Endothelial cell of umbilical vein (primary cell): Measurements from ENCODE around the gene DDX31. TPM values are rescaled to one million over a fixed set of nuclear protein-coding genes. Genes with fewer than 3 reads are reported as not detected.

Source experiments
- BruUV-seq: library from RNA; stranded (reverse); fragments of 400-500 nt; replicated peaks from 2 replicates; lab custom pipeline; 2021; lab: Mats Ljungman, UMichigan
- CTCF ChIA-PET: fragments of 300-600, 350-600 bp; sonication (Branson Sonifier 250); formaldehyde crosslinking; loops from one replicate; lab custom pipeline; 2021; ENCODE audit warnings: antibody characterized with exemption, inconsistent platforms; lab: Charles Lee
- POLR2A ChIA-PET: fragments of 300-600, 350-600 bp; sonication (Branson Sonifier 250); formaldehyde crosslinking; loops from one replicate; lab custom pipeline; 2021; ENCODE audit warnings: antibody characterized with exemption, inconsistent platforms; lab: Charles Lee
- DNase-seq: peaks from one replicate; pipeline ENCODE4 v3.0.0-alpha.2; 2011; ENCODE audit warnings: low read depth, low spot score
- FAIRE-seq: peaks from 2 replicates; lab custom pipeline; 2011; peaks lifted over from hg19 to GRCh38; lab: Jason Lieb, UNC
- H2AFZ ChIP-seq: 2 replicates; pipeline ENCODE4 v1.6.0; 2012; ENCODE audit warnings: low read depth, low read length, control low read depth, inconsistent platforms
- H3K27ac ChIP-seq: 2 replicates; pipeline ENCODE4 v1.5.1; 2011; ENCODE audit warnings: low read depth, mild to moderate bottlenecking, control low read depth, low read length, moderate library complexity; ENCODE audit not compliant: insufficient read depth
- H3K27me3 ChIP-seq, 2 experiments: 2 replicates each; pipeline versions ENCODE4 v1.6.0 to v1.6.1; 2011; ENCODE audit warnings: low read length in 2 of 2, mixed read lengths in 1 of 2; ENCODE audit not compliant: control insufficient read depth in 2 of 2, insufficient read depth in 2 of 2
- H3K36me3 ChIP-seq, 2 experiments: 2 replicates in 1 of 2; 3 replicates in 1 of 2; pipeline ENCODE4 v1.5.1; 2011; ENCODE audit warnings: low read length in 2 of 2, mild to moderate bottlenecking in 1 of 2, moderate library complexity in 1 of 2; ENCODE audit not compliant: control insufficient read depth in 2 of 2, insufficient read depth in 2 of 2; ENCODE audit errors: extremely low read depth in 1 of 2
- H3K4me1 ChIP-seq: 3 replicates; pipeline ENCODE4 v1.5.1; 2011; ENCODE audit warnings: mild to moderate bottlenecking, low read length; ENCODE audit not compliant: control insufficient read depth, insufficient read depth; ENCODE audit errors: extremely low read depth
- H3K4me2 ChIP-seq: 2 replicates; pipeline ENCODE4 v1.6.1; 2011; ENCODE audit warnings: low read length, control low read depth, mixed read lengths; ENCODE audit not compliant: insufficient read depth
- H3K4me3 ChIP-seq, 3 experiments: fragments of 200-600 bp in 1 of 3; sonication (generic), shearing (Covaris generic) in 1 of 3; replicated peaks in 1 of 3; 2 replicates each; pipeline ENCODE4 v1.5.1; 2011 to 2016; ENCODE audit warnings: control low read depth in 3 of 3, low read length in 3 of 3, mild to moderate bottlenecking in 2 of 3, inconsistent platforms in 1 of 3, low read depth in 1 of 3, moderate library complexity in 1 of 3; ENCODE audit not compliant: insufficient read depth in 1 of 3
- H3K79me2 ChIP-seq: 2 replicates; pipeline ENCODE4 v1.6.0; 2012; ENCODE audit warnings: low read length, inconsistent platforms; ENCODE audit not compliant: control insufficient read depth, insufficient read depth
- H3K9ac ChIP-seq: replicated peaks from 2 replicates; pipeline ENCODE3; 2011; ENCODE audit warnings: low read length, control low read depth; ENCODE audit not compliant: insufficient read depth; ENCODE audit errors: extremely low read depth
- H3K9me1 ChIP-seq: replicated peaks from 3 replicates; pipeline ENCODE4 v1.6.0; 2011; ENCODE audit warnings: mild to moderate bottlenecking, low read length; ENCODE audit not compliant: control insufficient read depth, insufficient read depth; ENCODE audit errors: extremely low read depth
- H3K9me3 ChIP-seq: replicated peaks from 2 replicates; pipeline ENCODE4 v1.5.1; 2012; ENCODE audit warnings: low read length, inconsistent platforms; ENCODE audit not compliant: control insufficient read depth, insufficient read depth
- H4K20me1 ChIP-seq: replicated peaks from 2 replicates; pipeline ENCODE3; 2011; ENCODE audit warnings: mild to moderate bottlenecking, low read length; ENCODE audit not compliant: control insufficient read depth, insufficient read depth; ENCODE audit errors: extremely low read depth
- EZH2 ChIP-seq: IDR thresholded peaks from 2 replicates; pipeline ENCODE4 v1.6.1; 2012; ENCODE audit warnings: borderline replicate concordance, low read depth, mild to moderate bottlenecking, moderate library complexity, low read length, inconsistent platforms; ENCODE audit not compliant: severe bottlenecking
- FOS ChIP-seq: IDR thresholded peaks from 2 replicates; pipeline ENCODE4 v1.6.1; 2011; ENCODE audit warnings: mild to moderate bottlenecking, low read length, moderate library complexity, borderline replicate concordance; ENCODE audit not compliant: insufficient read depth
- GATA2 ChIP-seq: IDR thresholded peaks from 2 replicates; pipeline ENCODE4 v1.7.0; 2011; ENCODE audit warnings: low read depth, mild to moderate bottlenecking, moderate library complexity, mixed read lengths, low read length; ENCODE audit not compliant: insufficient read length, insufficient read depth
- JUN ChIP-seq: IDR thresholded peaks from 2 replicates; pipeline ENCODE4 v1.6.1; 2011; ENCODE audit warnings: borderline replicate concordance, low read depth; ENCODE audit not compliant: insufficient read length, insufficient read depth
- MYC ChIP-seq: IDR thresholded peaks from one replicate; pipeline ENCODE4 v1.6.1; 2011; ENCODE audit warnings: mild to moderate bottlenecking, low read depth, low read length
- POLR2A ChIP-seq: IDR thresholded peaks from 2 replicates; pipeline ENCODE4 v1.6.1; 2012; ENCODE audit warnings: low read depth, mild to moderate bottlenecking, control low read depth, low read length
- POLR2AphosphoS5 ChIP-seq: IDR thresholded peaks from 2 replicates; pipeline ENCODE4 v1.6.1; 2012; ENCODE audit warnings: low read depth, mild to moderate bottlenecking, control low read depth, low read length, moderate library complexity; ENCODE audit not compliant: insufficient read depth
- dilution Hi-C: fragments of 300-500 bp; cut with MboI; formaldehyde crosslinking; loops from one replicate; pipeline ENCODE4 v1.15.0; 2019; ENCODE audit warnings: low sequenced_read_pairs; ENCODE audit not compliant: extremely low pct_ligation_motif_present
- intact Hi-C: fragments of 100-400 bp; cut with micrococcal nuclease; formaldehyde crosslinking; loops from one replicate; pipeline ENCODE4 v1.10.0; 2022
- polyA plus RNA-seq, 4 experiments: library from polyadenylated mRNA; depleted of rRNA in 3 of 4; stranded (reverse) in 3 of 4; unstranded in 1 of 4; fragments of >200 nt; gene quantifications; 2 replicates each; pipeline versions ENCODE4 v1.2.1 to v1.2.3, GENCODE V29; 2011 to 2012; ENCODE audit warnings: missing spikeins in 1 of 4
- total RNA-seq: library from RNA; stranded (reverse); gene quantifications from 2 replicates; pipeline ENCODE4 v1.2.3, GENCODE V29; 2021
- TF ChIP-seq, protein P1 (sequence below): IDR thresholded peaks from 2 replicates; pipeline ENCODE4 v1.6.1; 2011; ENCODE audit not compliant: insufficient read depth, insufficient read length
- TF ChIP-seq, protein P2 (sequence below), 2 donors: IDR thresholded peaks; 1 replicate in 1 of 2; 2 replicates in 1 of 2; pipeline ENCODE4 v1.5.1; 2011; ENCODE audit warnings: low read length in 2 of 2, mild to moderate bottlenecking in 2 of 2, moderate library complexity in 2 of 2, control low read depth in 1 of 2, inconsistent platforms in 1 of 2, low read depth in 1 of 2; ENCODE audit not compliant: insufficient read depth in 1 of 2; ENCODE audit errors: extremely low read depth in 1 of 2

The DDX31 gene
- total and polyA plus RNA-seq, 2 donors (not counting 3 experiments of a cell fraction or from before 2014, with no cell fraction given), result 8.0 to 16.3 TPM

DNA sequence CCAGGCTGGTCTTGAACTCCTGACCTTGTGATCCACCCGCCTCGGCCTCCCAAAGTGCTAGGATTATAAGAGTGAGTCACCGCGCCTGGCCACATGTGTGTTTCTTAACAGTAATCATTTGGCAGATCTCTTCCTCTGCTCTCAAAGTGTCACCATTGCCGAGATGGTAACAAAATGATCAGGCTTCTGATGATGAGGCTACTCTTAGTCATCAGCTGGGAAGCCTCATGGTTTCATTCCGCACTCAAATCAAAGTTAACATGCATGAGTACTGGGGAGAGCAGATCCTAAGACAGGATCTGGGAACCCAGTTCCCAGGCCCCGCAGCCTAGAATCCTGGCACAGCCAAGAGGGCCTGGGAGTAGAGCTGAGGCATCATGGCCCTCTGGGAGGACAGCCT is 60.0 kb downstream of the DDX31 start:
- peaks cover 3 to 11% of the 10 kb centered on the region in 2 experiments for H3K36me3 ChIP-seq
- no peak overlapping the region for H2AFZ ChIP-seq
- no peak overlapping the region for H3K27ac ChIP-seq
- no peak overlapping the region for H3K4me3 ChIP-seq
- DNase-seq (no peak), FAIRE-seq (no peak)
- H3K9me3 ChIP-seq, result no peaks in the 10 kb centered on the region
- no peak overlapping the region for H3K4me2 ChIP-seq
- H4K20me1 ChIP-seq, result no peaks in the 10 kb centered on the region
- BruUV-seq, result no TSS peak
- TF ChIP-seq POLR2AphosphoS5, result no peak
- TF ChIP-seq GATA2, result no peak
- intact Hi-C loops, result no loop called here
- H3K27me3 ChIP-seq, result no peaks in the 10 kb centered on the region
- H3K4me1 ChIP-seq, result no peaks in the 10 kb centered on the region
- H3K9me1 ChIP-seq, result no peaks in the 10 kb centered on the region
- no peak overlapping the region for H3K9ac ChIP-seq
- CTCF ChIA-PET, result no interaction called here
- dilution Hi-C loops, result no loop called here
- POLR2A ChIA-PET, result no interaction called here
- no peaks in the 10 kb centered on the region for H3K79me2 ChIP-seq

DNA sequence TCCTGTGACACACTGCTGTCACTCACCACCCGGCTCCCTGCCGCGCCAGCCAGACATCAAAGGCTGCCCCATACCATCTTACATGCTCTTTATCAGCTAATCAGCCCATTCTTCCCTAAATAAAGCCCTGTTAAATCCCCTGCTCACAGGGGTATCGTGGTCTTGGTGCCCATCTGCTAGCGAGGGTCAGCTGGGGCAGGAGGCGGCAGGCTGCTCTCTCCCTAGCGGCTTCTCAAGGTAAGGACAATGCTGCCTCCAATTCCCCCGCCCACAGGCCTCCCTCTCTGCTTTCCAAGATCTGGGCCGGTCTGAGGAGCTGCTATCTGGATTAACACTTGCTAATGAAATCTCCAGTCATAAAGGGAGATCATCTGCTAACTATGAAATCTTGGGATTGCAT is 60.6 kb downstream of the DDX31 start:
- dilution Hi-C loops (no loop called here), intact Hi-C loops (no loop called here)
- Histone ChIP-seq H3K36me3 (peaks cover 3 to 11% of the 10 kb centered on the region in 2 experiments), H3K4me2 (no peak overlapping the region), H3K27me3 (no peaks in the 10 kb centered on the region), H3K79me2 (no peaks in the 10 kb centered on the region), H3K4me3 (no peak overlapping the region), H3K4me1 (no peaks in the 10 kb centered on the region), H2AFZ (no peak overlapping the region), H3K9me3 (no peaks in the 10 kb centered on the region), H3K27ac (no peak overlapping the region), H4K20me1 (no peaks in the 10 kb centered on the region), H3K9ac (no peak overlapping the region), H3K9me1 (no peaks in the 10 kb centered on the region)
- BruUV-seq, result no TSS peak
- DNase-seq (no peak), FAIRE-seq (no peak)
- TF ChIP-seq POLR2A, result no peak
- no peak for TF ChIP-seq EZH2
- no peak for TF ChIP-seq JUN
- no peak for TF ChIP-seq GATA2
- TF ChIP-seq, protein P1, sequence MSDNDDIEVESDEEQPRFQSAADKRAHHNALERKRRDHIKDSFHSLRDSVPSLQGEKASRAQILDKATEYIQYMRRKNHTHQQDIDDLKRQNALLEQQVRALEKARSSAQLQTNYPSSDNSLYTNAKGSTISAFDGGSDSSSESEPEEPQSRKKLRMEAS, result no peak
- TF ChIP-seq, protein P2, sequence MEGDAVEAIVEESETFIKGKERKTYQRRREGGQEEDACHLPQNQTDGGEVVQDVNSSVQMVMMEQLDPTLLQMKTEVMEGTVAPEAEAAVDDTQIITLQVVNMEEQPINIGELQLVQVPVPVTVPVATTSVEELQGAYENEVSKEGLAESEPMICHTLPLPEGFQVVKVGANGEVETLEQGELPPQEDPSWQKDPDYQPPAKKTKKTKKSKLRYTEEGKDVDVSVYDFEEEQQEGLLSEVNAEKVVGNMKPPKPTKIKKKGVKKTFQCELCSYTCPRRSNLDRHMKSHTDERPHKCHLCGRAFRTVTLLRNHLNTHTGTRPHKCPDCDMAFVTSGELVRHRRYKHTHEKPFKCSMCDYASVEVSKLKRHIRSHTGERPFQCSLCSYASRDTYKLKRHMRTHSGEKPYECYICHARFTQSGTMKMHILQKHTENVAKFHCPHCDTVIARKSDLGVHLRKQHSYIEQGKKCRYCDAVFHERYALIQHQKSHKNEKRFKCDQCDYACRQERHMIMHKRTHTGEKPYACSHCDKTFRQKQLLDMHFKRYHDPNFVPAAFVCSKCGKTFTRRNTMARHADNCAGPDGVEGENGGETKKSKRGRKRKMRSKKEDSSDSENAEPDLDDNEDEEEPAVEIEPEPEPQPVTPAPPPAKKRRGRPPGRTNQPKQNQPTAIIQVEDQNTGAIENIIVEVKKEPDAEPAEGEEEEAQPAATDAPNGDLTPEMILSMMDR (IDR thresholded peaks at IDR 0.05; ENCODE audit: extremely low read depth in 1 of 2, insufficient read depth in 1 of 2, low read depth in 1 of 2, low read length in 2 of 2), result no peak
- no peak for TF ChIP-seq MYC
- TF ChIP-seq POLR2AphosphoS5, result no peak
- no peak for TF ChIP-seq FOS
- ChIA-PET CTCF (interaction anchor here (0.7 kb wide), 1 partner anchor 14 kb away, joined by 3 read pairs; no protein-coding TSS in a partner anchor), POLR2A (no interaction called here)
